Gastroesophageal sphincter (tissue), 4 donors: ENCODE results near the gene KIRREL3. TPM values are rescaled to one million over a fixed set of nuclear protein-coding genes. Genes with fewer than 3 reads are reported as not detected.

Experiments used
- ATAC-seq: fragments of 150-250 bp; one replicate; pipeline ENCODE4 v1.9.1; 2016; ENCODE audit warnings: mild to moderate bottlenecking, moderate library complexity
- H3K27ac ChIP-seq, 4 donors: fragments of 200-600 bp; sonication (generic) in 3 of 4; 1 replicate in 3 of 4; 2 replicates in 1 of 4; pipeline ENCODE4 v1.5.1; 2016 to 2019
- H3K27me3 ChIP-seq: fragments of 200-600 bp; sonication (generic); one replicate; pipeline ENCODE4 v1.5.1; 2019
- H3K36me3 ChIP-seq, 2 donors: fragments of 200-600 bp; sonication (generic); one replicate each; pipeline ENCODE4 v1.5.1; 2019; ENCODE audit warnings: control low read depth in 1 of 2
- H3K4me1 ChIP-seq, 3 donors: fragments of 200-600 bp; sonication (generic); 1 replicate in 2 of 3; 2 replicates in 1 of 3; pipeline ENCODE4 v1.5.1; 2016 to 2019; ENCODE audit warnings: control low read depth in 2 of 3
- H3K4me3 ChIP-seq, 2 donors: fragments of 200-600 bp; sonication (generic); one replicate each; pipeline ENCODE4 v1.5.1; 2019; ENCODE audit warnings: mild to moderate bottlenecking in 1 of 2, moderate library complexity in 1 of 2
- H3K9me3 ChIP-seq, 3 donors: fragments of 200-600 bp; sonication (generic); one replicate each; pipeline ENCODE4 v1.5.1; 2017 to 2019; ENCODE audit warnings: control low read depth in 2 of 3
- EP300 ChIP-seq: sonication (generic); formaldehyde crosslinking; IDR thresholded peaks from one replicate; pipeline ENCODE4 v1.6.1; 2017; ENCODE audit warnings: antibody characterized with exemption, mild to moderate bottlenecking
- POLR2A ChIP-seq, 2 donors: fragments of 450-650 bp; IDR thresholded peaks; one replicate each; pipeline ENCODE4 v1.6.1; 2017; ENCODE audit warnings: antibody characterized with exemption in 2 of 2, mild to moderate bottlenecking in 2 of 2, moderate library complexity in 1 of 2
- POLR2AphosphoS5 ChIP-seq: sonication (generic); formaldehyde crosslinking; IDR thresholded peaks from one replicate; pipeline ENCODE4 v1.6.1; 2017; ENCODE audit warnings: antibody characterized with exemption
- WGBS, 2 donors: methylation state at CpG; one replicate each; pipeline ENCODE4 v1.1.5; 2018; ENCODE audit warnings: low coverage in 1 of 2; 5-methylcytosine and 5-hydroxymethylcytosine counted together
- total RNA-seq, 4 donors: library from RNA; depleted of rRNA; stranded (reverse); fragments of >200 nt; gene quantifications; one replicate each; pipeline ENCODE4 v1.1.0, GENCODE V29; 2016
- TF ChIP-seq, protein P1 (sequence below), 4 experiments: fragments of 200-600 bp in 2 of 4; fragments of 450-650 bp in 2 of 4; sonication (generic) in 1 of 4; IDR thresholded peaks; one replicate each; pipeline ENCODE4 v1.5.1; 2017 to 2019; ENCODE audit warnings: antibody characterized with exemption in 4 of 4, mild to moderate bottlenecking in 2 of 4, moderate library complexity in 2 of 4

Gene KIRREL3
- total RNA-seq, 4 donors from 2014 or later = 0.54 to 3.9 (median 1.4) TPM

DNA sequence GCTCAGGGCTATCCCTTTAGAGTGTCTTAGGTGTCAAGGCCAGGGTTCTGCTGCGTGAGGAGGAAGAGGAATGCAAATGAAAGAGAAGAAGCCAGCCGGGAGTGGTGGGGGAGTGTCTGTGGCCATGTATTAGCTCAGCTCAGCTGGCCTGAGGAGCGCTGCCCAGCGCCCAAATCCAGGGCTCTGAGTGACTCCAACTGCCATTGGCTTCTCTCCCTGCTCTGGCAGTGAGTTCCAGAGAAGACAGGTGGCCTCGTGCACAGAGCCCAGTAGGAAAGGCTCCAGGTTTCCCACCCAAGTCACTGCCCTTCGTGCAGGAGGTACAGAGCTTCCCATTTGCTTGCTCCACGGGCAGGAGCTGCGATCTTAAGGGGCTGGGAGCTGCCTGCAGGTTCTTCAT lies 302.0 kb downstream of the KIRREL3 start:
- ATAC-seq = no peak
- Histone ChIP-seq H3K4me1 (peaks cover 0 to 13% (median 0%) of the 10 kb centered on the region in 3 donors), H3K36me3 (no peaks in the 10 kb centered on the region), H3K9me3 (no peaks in the 10 kb centered on the region), H3K27me3 (no peaks in the 10 kb centered on the region), H3K4me3 (no peak overlapping the region), H3K27ac (no peak overlapping the region)
- 29 to 73% methylated on average over 3 of the region's 8 CpGs for WGBS, 2 donors
- TF ChIP-seq POLR2A (IDR thresholded peaks at IDR 0.05) = no peak
- TF ChIP-seq POLR2AphosphoS5 = no peak
- no peak for TF ChIP-seq EP300
- TF ChIP-seq, protein P1, sequence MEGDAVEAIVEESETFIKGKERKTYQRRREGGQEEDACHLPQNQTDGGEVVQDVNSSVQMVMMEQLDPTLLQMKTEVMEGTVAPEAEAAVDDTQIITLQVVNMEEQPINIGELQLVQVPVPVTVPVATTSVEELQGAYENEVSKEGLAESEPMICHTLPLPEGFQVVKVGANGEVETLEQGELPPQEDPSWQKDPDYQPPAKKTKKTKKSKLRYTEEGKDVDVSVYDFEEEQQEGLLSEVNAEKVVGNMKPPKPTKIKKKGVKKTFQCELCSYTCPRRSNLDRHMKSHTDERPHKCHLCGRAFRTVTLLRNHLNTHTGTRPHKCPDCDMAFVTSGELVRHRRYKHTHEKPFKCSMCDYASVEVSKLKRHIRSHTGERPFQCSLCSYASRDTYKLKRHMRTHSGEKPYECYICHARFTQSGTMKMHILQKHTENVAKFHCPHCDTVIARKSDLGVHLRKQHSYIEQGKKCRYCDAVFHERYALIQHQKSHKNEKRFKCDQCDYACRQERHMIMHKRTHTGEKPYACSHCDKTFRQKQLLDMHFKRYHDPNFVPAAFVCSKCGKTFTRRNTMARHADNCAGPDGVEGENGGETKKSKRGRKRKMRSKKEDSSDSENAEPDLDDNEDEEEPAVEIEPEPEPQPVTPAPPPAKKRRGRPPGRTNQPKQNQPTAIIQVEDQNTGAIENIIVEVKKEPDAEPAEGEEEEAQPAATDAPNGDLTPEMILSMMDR (IDR thresholded peaks at IDR 0.05) = no peak

DNA sequence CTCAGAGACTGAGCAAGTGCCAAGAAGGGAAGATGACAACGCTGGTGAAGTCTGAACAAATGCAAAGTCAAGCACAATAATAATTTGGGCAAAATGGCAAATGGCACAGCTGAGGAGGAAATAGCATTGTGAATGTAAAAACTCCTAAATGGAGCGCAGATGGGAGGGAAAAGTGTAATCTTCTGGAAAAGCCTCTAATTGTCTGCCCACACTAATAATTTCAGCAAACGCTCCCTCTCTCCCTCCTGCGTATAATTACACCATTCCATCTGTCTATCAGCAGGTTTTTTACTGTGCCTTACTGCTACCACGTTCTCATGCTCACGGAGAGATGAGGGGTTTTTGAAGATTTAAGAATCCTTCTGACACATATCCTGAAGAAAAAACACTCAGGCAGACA lies 302.6 kb downstream of the KIRREL3 start:
- H3K27me3 ChIP-seq = no peaks in the 10 kb centered on the region
- TF ChIP-seq POLR2A (IDR thresholded peaks at IDR 0.05) = no peak
- TF ChIP-seq EP300 = no peak
- TF ChIP-seq, protein P1 (IDR thresholded peaks at IDR 0.05) = no peak
- no peak for TF ChIP-seq POLR2AphosphoS5
- H3K36me3 ChIP-seq = no peaks in the 10 kb centered on the region
- peaks cover 0 to 2% (median 0%) of the 10 kb centered on the region in 3 donors for H3K9me3 ChIP-seq
- WGBS, 2 donors = 60 to 64% methylated on average over 5 to 6 of the region's 6 CpGs
- H3K4me1 ChIP-seq = peaks cover 0 to 7% (median 0%) of the 10 kb centered on the region in 3 donors
- ATAC-seq = no peak
- no peak overlapping the region for H3K4me3 ChIP-seq
- no peak overlapping the region for H3K27ac ChIP-seq

DNA sequence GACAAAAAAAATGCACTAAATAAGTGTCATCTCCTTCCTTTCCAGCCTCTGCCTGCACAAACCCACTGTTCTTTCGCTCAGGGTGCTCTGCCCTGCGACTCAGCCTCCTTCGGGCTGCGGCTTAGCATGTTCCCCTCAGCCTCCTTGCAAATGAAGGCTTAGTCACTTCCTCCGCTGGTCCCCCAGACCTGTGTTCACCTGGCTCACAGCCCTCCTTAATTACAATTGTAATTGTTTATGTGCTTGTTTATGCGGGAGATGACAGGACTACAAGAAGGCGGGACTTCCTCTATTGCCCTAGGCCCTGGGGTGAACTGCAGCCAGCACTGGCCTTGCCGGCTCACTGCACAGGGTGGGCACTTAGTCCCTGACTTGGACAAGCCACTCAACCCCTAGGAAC lies 303.6 kb downstream of the KIRREL3 start:
- Histone ChIP-seq H3K4me3 (no peak overlapping the region), H3K27me3 (no peaks in the 10 kb centered on the region), H3K27ac (no peak overlapping the region), H3K36me3 (no peaks in the 10 kb centered on the region), H3K9me3 (peaks cover 0 to 6% (median 0%) of the 10 kb centered on the region in 3 donors), H3K4me1 (no peaks in the 10 kb centered on the region)
- WGBS, 2 donors = 85% methylated on average over 4 to 5 of the region's 8 CpGs
- TF ChIP-seq EP300 (no peak), POLR2AphosphoS5 (no peak), POLR2A (IDR thresholded peaks at IDR 0.05) (no peak)
- TF ChIP-seq, protein P1 (IDR thresholded peaks at IDR 0.05) = no peak
- no peak for ATAC-seq

DNA sequence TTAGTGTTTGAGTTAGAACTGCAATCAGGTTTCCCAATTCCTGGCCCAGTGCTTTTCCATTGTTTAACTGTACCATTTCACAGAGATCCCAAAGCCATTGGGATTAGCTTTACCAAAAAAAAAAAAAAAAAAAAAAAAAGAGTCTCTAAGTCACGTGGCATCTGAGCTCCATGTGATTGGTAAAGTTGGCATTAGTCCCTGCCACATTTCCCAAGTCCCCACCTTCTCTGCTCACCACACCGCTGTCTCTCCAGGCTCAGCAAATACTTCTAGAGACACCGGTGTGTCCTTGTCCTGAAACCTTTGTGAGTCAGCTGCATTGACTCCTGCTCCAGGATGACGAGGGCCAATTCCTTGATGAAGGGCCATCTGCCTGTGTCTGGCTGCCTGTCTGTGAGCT lies 305.3 kb downstream of the KIRREL3 start:
- Histone ChIP-seq H3K27me3 (no peaks in the 10 kb centered on the region), H3K36me3 (no peaks in the 10 kb centered on the region), H3K27ac (no peak overlapping the region), H3K4me1 (no peaks in the 10 kb centered on the region), H3K4me3 (no peak overlapping the region), H3K9me3 (peaks cover 0 to 6% (median 0%) of the 10 kb centered on the region in 3 donors)
- WGBS, 2 donors = 79% methylated on average over 3 of the region's 4 CpGs; no CpG with 5 or more reads in 1 of the 2 donors
- no peak for TF ChIP-seq EP300
- no peak for TF ChIP-seq POLR2AphosphoS5
- TF ChIP-seq, protein P1 (IDR thresholded peaks at IDR 0.05) = no peak
- TF ChIP-seq POLR2A (IDR thresholded peaks at IDR 0.05) = no peak
- no peak for ATAC-seq

DNA sequence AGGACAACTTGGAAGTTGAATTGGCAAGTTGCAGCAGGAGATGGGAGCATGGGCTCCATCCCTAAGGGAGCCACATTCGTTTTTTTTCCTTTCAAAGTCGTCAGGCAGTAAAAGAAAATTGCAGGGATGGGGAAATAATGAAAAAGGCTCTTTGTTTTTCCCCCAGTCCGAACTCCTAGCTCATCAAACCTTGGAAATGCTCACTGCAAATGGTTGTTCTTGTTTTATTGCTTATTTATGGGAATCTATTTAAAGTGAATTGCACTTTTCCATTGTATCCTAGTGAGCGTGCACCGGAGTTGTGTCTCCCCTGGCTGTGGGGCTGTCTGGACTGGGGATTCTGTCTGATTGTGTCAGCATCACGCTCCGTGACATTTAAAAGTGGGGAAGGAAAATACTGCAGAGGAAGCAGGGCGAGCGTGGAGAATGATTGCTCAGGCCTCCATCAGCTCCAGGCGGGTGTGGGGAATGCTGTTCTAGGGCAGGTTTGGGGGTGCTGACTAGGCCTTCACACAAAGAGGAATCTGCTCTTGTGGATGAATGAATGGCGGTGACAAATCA lies 306.4 kb downstream of the KIRREL3 start:
- Histone ChIP-seq H3K9me3 (peaks cover 0 to 6% (median 0%) of the 10 kb centered on the region in 3 donors), H3K4me3 (no peak overlapping the region), H3K27ac (no peak overlapping the region), H3K36me3 (no peaks in the 10 kb centered on the region), H3K4me1 (no peaks in the 10 kb centered on the region), H3K27me3 (no peaks in the 10 kb centered on the region)
- TF ChIP-seq, protein P1 (IDR thresholded peaks at IDR 0.05) = no peak
- TF ChIP-seq POLR2A (IDR thresholded peaks at IDR 0.05) (no peak), EP300 (no peak), POLR2AphosphoS5 (no peak)
- ATAC-seq = no peak
- WGBS, 2 donors = 67 to 69% methylated on average over 5 to 7 of the region's 11 CpGs
